ENCODE results near the gene SNX19. TPM values are rescaled to one million over a fixed set of nuclear protein-coding genes. Genes with fewer than 3 reads are reported as not detected.

The SNX19 gene
- polyA plus RNA-seq, 1 donor from 2014 or later = 20.8 TPM

DNA sequence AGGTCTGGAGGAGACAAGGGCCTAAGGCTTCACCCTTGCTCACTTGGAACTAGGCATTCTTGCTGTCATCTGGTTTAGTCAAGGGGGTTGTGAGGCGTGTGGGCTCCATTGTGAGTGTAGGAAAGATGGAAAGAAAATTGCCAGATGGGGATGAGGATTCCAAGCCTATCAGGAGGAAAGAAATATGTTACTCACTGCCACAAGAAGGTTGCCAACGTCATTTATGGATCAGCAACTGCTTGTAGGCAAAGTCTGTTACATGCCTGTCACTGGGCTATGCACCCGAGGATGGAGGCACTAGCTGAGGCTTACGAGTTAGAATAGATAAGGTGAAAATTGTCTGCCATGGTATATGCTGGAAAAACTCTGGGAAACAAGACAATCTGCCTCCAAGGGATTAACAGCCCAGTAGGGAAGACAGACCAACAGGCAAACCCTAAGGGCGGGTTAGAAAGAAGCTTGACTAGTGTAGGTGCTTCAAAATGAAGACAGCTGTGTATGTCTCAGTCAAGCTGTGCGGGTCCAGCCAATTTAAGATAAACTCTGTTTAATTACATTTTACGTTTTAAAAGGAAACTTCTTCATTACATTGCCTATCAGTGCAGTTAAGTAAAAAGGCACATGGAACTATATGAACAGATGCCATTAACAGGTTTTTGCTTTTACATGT, 47.4 kb downstream of the SNX19 start:
- Histone ChIP-seq H3K4me3 (ENCODE audit: low read length) (no peak overlapping the region), H3K9ac (ENCODE audit: low read length) (no peak overlapping the region), H3K9me3 (ENCODE audit: low read length) (no peaks in the 10 kb centered on the region), H2AFZ (ENCODE audit: low read depth, low read length) (no peak overlapping the region), H4K20me1 (ENCODE audit: insufficient read depth) (no peaks in the 10 kb centered on the region), H3K4me2 (ENCODE audit: low read length) (no peak overlapping the region), H3K27me3 (ENCODE audit: insufficient read depth, low read depth, low read length) (no peaks in the 10 kb centered on the region), H3K79me2 (replicated peaks; ENCODE audit: insufficient read depth, low read length) (no peaks in the 10 kb centered on the region), H3K27ac (ENCODE audit: low read length) (no peak overlapping the region), H3K36me3 (ENCODE audit: insufficient read depth, low read length) (no peaks in the 10 kb centered on the region), H3F3A (ENCODE audit: insufficient read depth, low read length, poor library complexity, severe bottlenecking) (no peaks in the 10 kb centered on the region), H3K9me2 (ENCODE audit: insufficient read depth, low read length) (no peaks in the 10 kb centered on the region)
- TF ChIP-seq EP300 (conservative IDR thresholded peaks at IDR 0.05; ENCODE audit: poor library complexity, severe bottlenecking) (no peak), POLR2AphosphoS5 (IDR thresholded peaks at IDR 0.05) (no peak), EZH2 (IDR thresholded peaks at IDR 0.05; ENCODE audit: borderline replicate concordance, insufficient read depth, low read length, poor library complexity, severe bottlenecking) (no peak), TAF1 (IDR thresholded peaks at IDR 0.05; ENCODE audit: low read depth) (no peak), RAD21 (conservative IDR thresholded peaks at IDR 0.05) (no peak), SMC3 (conservative IDR thresholded peaks at IDR 0.05; ENCODE audit: poor library complexity) (no peak), MXI1 (conservative IDR thresholded peaks at IDR 0.05; ENCODE audit: poor library complexity, severe bottlenecking) (no peak)
- TF ChIP-seq, protein P1, sequence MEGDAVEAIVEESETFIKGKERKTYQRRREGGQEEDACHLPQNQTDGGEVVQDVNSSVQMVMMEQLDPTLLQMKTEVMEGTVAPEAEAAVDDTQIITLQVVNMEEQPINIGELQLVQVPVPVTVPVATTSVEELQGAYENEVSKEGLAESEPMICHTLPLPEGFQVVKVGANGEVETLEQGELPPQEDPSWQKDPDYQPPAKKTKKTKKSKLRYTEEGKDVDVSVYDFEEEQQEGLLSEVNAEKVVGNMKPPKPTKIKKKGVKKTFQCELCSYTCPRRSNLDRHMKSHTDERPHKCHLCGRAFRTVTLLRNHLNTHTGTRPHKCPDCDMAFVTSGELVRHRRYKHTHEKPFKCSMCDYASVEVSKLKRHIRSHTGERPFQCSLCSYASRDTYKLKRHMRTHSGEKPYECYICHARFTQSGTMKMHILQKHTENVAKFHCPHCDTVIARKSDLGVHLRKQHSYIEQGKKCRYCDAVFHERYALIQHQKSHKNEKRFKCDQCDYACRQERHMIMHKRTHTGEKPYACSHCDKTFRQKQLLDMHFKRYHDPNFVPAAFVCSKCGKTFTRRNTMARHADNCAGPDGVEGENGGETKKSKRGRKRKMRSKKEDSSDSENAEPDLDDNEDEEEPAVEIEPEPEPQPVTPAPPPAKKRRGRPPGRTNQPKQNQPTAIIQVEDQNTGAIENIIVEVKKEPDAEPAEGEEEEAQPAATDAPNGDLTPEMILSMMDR (IDR thresholded peaks at IDR 0.05; ENCODE audit: poor library complexity, severe bottlenecking) = no peak
- TF ChIP-seq, protein P2, sequence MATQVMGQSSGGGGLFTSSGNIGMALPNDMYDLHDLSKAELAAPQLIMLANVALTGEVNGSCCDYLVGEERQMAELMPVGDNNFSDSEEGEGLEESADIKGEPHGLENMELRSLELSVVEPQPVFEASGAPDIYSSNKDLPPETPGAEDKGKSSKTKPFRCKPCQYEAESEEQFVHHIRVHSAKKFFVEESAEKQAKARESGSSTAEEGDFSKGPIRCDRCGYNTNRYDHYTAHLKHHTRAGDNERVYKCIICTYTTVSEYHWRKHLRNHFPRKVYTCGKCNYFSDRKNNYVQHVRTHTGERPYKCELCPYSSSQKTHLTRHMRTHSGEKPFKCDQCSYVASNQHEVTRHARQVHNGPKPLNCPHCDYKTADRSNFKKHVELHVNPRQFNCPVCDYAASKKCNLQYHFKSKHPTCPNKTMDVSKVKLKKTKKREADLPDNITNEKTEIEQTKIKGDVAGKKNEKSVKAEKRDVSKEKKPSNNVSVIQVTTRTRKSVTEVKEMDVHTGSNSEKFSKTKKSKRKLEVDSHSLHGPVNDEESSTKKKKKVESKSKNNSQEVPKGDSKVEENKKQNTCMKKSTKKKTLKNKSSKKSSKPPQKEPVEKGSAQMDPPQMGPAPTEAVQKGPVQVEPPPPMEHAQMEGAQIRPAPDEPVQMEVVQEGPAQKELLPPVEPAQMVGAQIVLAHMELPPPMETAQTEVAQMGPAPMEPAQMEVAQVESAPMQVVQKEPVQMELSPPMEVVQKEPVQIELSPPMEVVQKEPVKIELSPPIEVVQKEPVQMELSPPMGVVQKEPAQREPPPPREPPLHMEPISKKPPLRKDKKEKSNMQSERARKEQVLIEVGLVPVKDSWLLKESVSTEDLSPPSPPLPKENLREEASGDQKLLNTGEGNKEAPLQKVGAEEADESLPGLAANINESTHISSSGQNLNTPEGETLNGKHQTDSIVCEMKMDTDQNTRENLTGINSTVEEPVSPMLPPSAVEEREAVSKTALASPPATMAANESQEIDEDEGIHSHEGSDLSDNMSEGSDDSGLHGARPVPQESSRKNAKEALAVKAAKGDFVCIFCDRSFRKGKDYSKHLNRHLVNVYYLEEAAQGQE (IDR thresholded peaks at IDR 0.05; ENCODE audit: borderline replicate concordance) = no peak

DNA sequence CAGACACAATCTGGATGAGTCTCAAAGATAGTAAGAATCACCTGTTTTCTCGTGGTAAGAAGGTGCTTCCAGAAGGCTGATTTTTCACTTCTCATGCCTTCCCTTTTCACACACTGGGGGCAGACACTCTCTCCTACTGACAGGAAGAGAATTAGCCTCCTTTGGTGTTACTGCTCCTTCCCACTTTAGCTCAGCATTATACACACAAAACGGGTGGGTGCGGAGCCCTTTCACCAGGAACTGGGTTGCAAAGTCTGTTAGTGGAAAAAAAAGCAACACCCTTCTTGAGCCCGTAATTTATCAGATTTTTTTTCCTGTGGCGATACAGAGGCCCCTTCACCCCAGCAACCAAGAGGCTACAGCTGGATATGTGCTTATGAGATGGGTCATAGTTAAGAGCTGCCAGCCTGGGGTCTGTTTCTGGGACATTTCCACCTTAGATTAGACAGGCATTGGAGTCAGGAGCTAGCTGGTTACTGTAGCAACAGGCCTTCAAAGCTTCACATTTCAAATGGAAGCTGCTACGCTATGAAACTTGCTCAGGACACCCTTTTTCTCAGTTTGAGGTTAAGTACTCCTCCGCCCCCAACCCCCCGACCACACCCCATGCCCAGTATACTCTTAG, 48.1 kb downstream of the SNX19 start:
- Histone ChIP-seq H3K27ac (ENCODE audit: low read length) (no peak overlapping the region), H3K4me3 (ENCODE audit: low read length) (no peak overlapping the region), H3F3A (ENCODE audit: insufficient read depth, low read length, poor library complexity, severe bottlenecking) (no peaks in the 10 kb centered on the region)

More for the DNA sequence above, 48.1 kb downstream of the SNX19 start:
- no peak overlapping the region for H2AFZ ChIP-seq (ENCODE audit: low read depth, low read length)
- H3K36me3 ChIP-seq (ENCODE audit: insufficient read depth, low read length) = no peaks in the 10 kb centered on the region
- no peaks in the 10 kb centered on the region for H3K27me3 ChIP-seq (ENCODE audit: insufficient read depth, low read depth, low read length)
- H3K4me2 ChIP-seq (ENCODE audit: low read length) = no peak overlapping the region
- H3K9me3 ChIP-seq (ENCODE audit: low read length) = no peaks in the 10 kb centered on the region
- H4K20me1 ChIP-seq (ENCODE audit: insufficient read depth) = no peaks in the 10 kb centered on the region
- no peaks in the 10 kb centered on the region for H3K9me2 ChIP-seq (ENCODE audit: insufficient read depth, low read length)
- no peak overlapping the region for H3K9ac ChIP-seq (ENCODE audit: low read length)
- TF ChIP-seq EP300 (conservative IDR thresholded peaks at IDR 0.05; ENCODE audit: poor library complexity, severe bottlenecking) (no peak), POLR2AphosphoS5 (IDR thresholded peaks at IDR 0.05) (no peak), TAF1 (IDR thresholded peaks at IDR 0.05; ENCODE audit: low read depth) (no peak), SMC3 (conservative IDR thresholded peaks at IDR 0.05; ENCODE audit: poor library complexity) (no peak), RAD21 (conservative IDR thresholded peaks at IDR 0.05) (no peak), EZH2 (IDR thresholded peaks at IDR 0.05; ENCODE audit: borderline replicate concordance, insufficient read depth, low read length, poor library complexity, severe bottlenecking) (no peak)
- TF ChIP-seq, protein P1 (IDR thresholded peaks at IDR 0.05; ENCODE audit: poor library complexity, severe bottlenecking) = no peak
- TF ChIP-seq, protein P2 (IDR thresholded peaks at IDR 0.05; ENCODE audit: borderline replicate concordance) = no peak
- H3K79me2 ChIP-seq (replicated peaks; ENCODE audit: insufficient read depth, low read length) = no peaks in the 10 kb centered on the region
